HepG2 (cell line): ENCODE results near the gene PPP2R5C. TPM values are rescaled to one million over a fixed set of nuclear protein-coding genes. Genes with fewer than 3 reads are reported as not detected.

ENCODE experiments used
- ATAC-seq: fragments of 200-7000 bp; cut with Tn5 transposase; 3 replicates; pipeline ENCODE4 v1.9.1; 2020; ENCODE audit warnings: mild to moderate bottlenecking, moderate library complexity
- BruUV-seq: library from RNA; stranded (reverse); fragments of 400-500 nt; replicated peaks from 2 replicates; lab custom pipeline; 2021; lab: Mats Ljungman, UMichigan
- CTCF ChIA-PET: fragments of 300-600 bp; formaldehyde crosslinking; extraction: SDS; loops from one replicate; lab custom pipeline; 2021; ENCODE audit warnings: low total read pairs, inconsistent platforms, low intra/inter-chr PET ratio; lab: Yijun Ruan, JAX
- POLR2A ChIA-PET: fragments of 350-600 bp; sonication (Branson Sonifier 250); formaldehyde crosslinking; loops from one replicate; lab custom pipeline; 2020; ENCODE audit warnings: antibody characterized with exemption, inconsistent platforms; lab: Yijun Ruan, JAX
- DNase-seq: peaks from one replicate; pipeline ENCODE4 v3.0.0-alpha.2; 2015; ENCODE audit warnings: low spot score
- FAIRE-seq: peaks from 3 replicates; lab custom pipeline; 2011; peaks lifted over from hg19 to GRCh38; lab: Jason Lieb, UNC
- H2AFZ ChIP-seq: one replicate; pipeline ENCODE4 v1.6.1; 2011; ENCODE audit warnings: low read length, inconsistent platforms
- H3K27ac ChIP-seq: fragments of 300-600 bp; 3 replicates; pipeline ENCODE4 v1.8.0; 2011; ENCODE audit warnings: mixed run types, mild to moderate bottlenecking, mixed read lengths, low read length, inconsistent platforms; ENCODE audit not compliant: insufficient read depth; ENCODE audit errors: extremely low read length
- H3K27me3 ChIP-seq, 2 experiments: fragments of 200-600 bp in 1 of 2; 2 replicates in 1 of 2; 3 replicates in 1 of 2; pipeline versions ENCODE4 v1.6.0 to v1.8.0; 2011; ENCODE audit warnings: low read length in 2 of 2, mild to moderate bottlenecking in 2 of 2, moderate library complexity in 2 of 2, inconsistent platforms in 1 of 2; ENCODE audit not compliant: insufficient read depth in 2 of 2, control insufficient read depth in 1 of 2
- H3K36me3 ChIP-seq, 2 experiments: fragments of 200-600 bp in 1 of 2; replicated peaks in 1 of 2; 2 replicates in 1 of 2; 3 replicates in 1 of 2; pipeline versions ENCODE4 v1.5.1 to v1.8.0; 2011; ENCODE audit warnings: low read length in 2 of 2, inconsistent platforms in 1 of 2; ENCODE audit not compliant: insufficient read depth in 2 of 2, control insufficient read depth in 1 of 2
- H3K4me1 ChIP-seq: 2 replicates; pipeline ENCODE4 v1.5.1; 2012; ENCODE audit warnings: low read length, inconsistent platforms; ENCODE audit not compliant: insufficient read depth
- H3K4me2 ChIP-seq: 2 replicates; pipeline ENCODE4 v1.6.0; 2011; ENCODE audit warnings: low read depth, low read length, inconsistent platforms
- H3K4me3 ChIP-seq, 3 experiments: fragments of 200-600 bp in 1 of 3; sonication (generic), shearing (Covaris generic) in 1 of 3; replicated peaks in 1 of 3; 2 replicates each; pipeline ENCODE4 v1.5.1; 2011 to 2016; ENCODE audit warnings: low read length in 3 of 3, inconsistent platforms in 2 of 3, low read depth in 2 of 3, mild to moderate bottlenecking in 2 of 3, control low read depth in 1 of 3, mixed read lengths in 1 of 3; ENCODE audit not compliant: insufficient read depth in 1 of 3
- H3K79me2 ChIP-seq: one replicate; pipeline ENCODE4 v1.6.1; 2011; ENCODE audit warnings: low read length, inconsistent platforms; ENCODE audit not compliant: insufficient read depth
- H3K9ac ChIP-seq: 2 replicates; pipeline ENCODE4 v1.6.0; 2011; ENCODE audit warnings: mild to moderate bottlenecking, low read depth, low read length, inconsistent platforms; ENCODE audit not compliant: insufficient read depth
- H3K9me3 ChIP-seq: 2 replicates; pipeline ENCODE4 v1.5.1; 2012; ENCODE audit warnings: mild to moderate bottlenecking, low read length
- H4K20me1 ChIP-seq: 2 replicates; pipeline ENCODE4 v1.6.0; 2011; ENCODE audit warnings: inconsistent platforms, mild to moderate bottlenecking, low read length, moderate library complexity; ENCODE audit not compliant: insufficient read depth
- CREM ChIP-seq, 2 experiments: sonication (generic) in 1 of 2; formaldehyde crosslinking in 1 of 2; IDR thresholded peaks; 2 replicates each; pipeline versions ENCODE4 v1.4.0 to v1.6.1; 2016 to 2020; ENCODE audit warnings: antibody characterized with exemption in 1 of 2, mild to moderate bottlenecking in 1 of 2, missing genetic modification reagents in 1 of 2
- MIXL1 ChIP-seq: IDR thresholded peaks from 2 replicates; pipeline ENCODE4 v1.6.1; 2016
- NR2C2 ChIP-seq: sonication (generic); formaldehyde crosslinking; IDR thresholded peaks from 2 replicates; pipeline ENCODE4 v1.4.0; 2020; ENCODE audit warnings: missing genetic modification reagents, mild to moderate bottlenecking, moderate library complexity, borderline replicate concordance
- POLR2AphosphoS2 ChIP-seq: IDR thresholded peaks from 2 replicates; pipeline ENCODE4 v1.6.1; 2011; ENCODE audit warnings: low read depth, low read length, improper control_type of control experiment
- REXO4 ChIP-seq: sonication (generic); formaldehyde crosslinking; IDR thresholded peaks from 2 replicates; pipeline ENCODE4 v1.8.0; 2022; ENCODE audit warnings: missing genetic modification reagents, mild to moderate bottlenecking, borderline replicate concordance
- SETDB1 ChIP-seq: sonication (generic); formaldehyde crosslinking; IDR thresholded peaks from 2 replicates; pipeline ENCODE4 v1.5.1; 2020; ENCODE audit warnings: missing genetic modification reagents, mild to moderate bottlenecking, borderline replicate concordance
- TARDBP ChIP-seq: sonication (generic); formaldehyde crosslinking; IDR thresholded peaks from 2 replicates; pipeline ENCODE4 v1.8.0; 2022; ENCODE audit warnings: mild to moderate bottlenecking, missing genetic modification reagents
- TOPORS ChIP-seq: sonication (generic); formaldehyde crosslinking; IDR thresholded peaks from 2 replicates; pipeline ENCODE4 v1.8.0; 2023; ENCODE audit warnings: mild to moderate bottlenecking, missing genetic modification reagents
- YY1 ChIP-seq: IDR thresholded peaks from 2 replicates; pipeline ENCODE4 v1.6.1; 2011; ENCODE audit warnings: low read length, low read depth, moderate library complexity, mild to moderate bottlenecking; ENCODE audit not compliant: insufficient read depth, insufficient replicate concordance
- ZNF235 ChIP-seq: sonication (generic); formaldehyde crosslinking; IDR thresholded peaks from 2 replicates; pipeline ENCODE4 v1.8.1; 2023; ENCODE audit warnings: mild to moderate bottlenecking, missing genetic modification reagents, borderline replicate concordance
- ZNF333 ChIP-seq: sonication (generic); formaldehyde crosslinking; IDR thresholded peaks from 2 replicates; pipeline ENCODE4 v1.4.0; 2020; ENCODE audit warnings: mild to moderate bottlenecking, missing genetic modification reagents, borderline replicate concordance
- ZNF44 ChIP-seq: sonication (generic); formaldehyde crosslinking; IDR thresholded peaks from 2 replicates; pipeline ENCODE4 v1.5.1; 2020; ENCODE audit warnings: mild to moderate bottlenecking, missing genetic modification reagents
- ZNF737 ChIP-seq: sonication (generic); formaldehyde crosslinking; IDR thresholded peaks from 2 replicates; pipeline ENCODE4 v1.5.0; 2020; ENCODE audit warnings: missing genetic modification reagents, mild to moderate bottlenecking, borderline replicate concordance
- ZNF75D ChIP-seq: sonication (generic); formaldehyde crosslinking; IDR thresholded peaks from 2 replicates; pipeline ENCODE4 v1.8.1; 2023; ENCODE audit warnings: missing genetic modification reagents, mild to moderate bottlenecking, borderline replicate concordance
- ZNF891 ChIP-seq: sonication (generic); formaldehyde crosslinking; IDR thresholded peaks from 2 replicates; pipeline ENCODE4 v1.5.0; 2020; ENCODE audit warnings: mild to moderate bottlenecking, missing genetic modification reagents
- WGBS: methylation state at CpG from one replicate; pipeline ENCODE4 v1.1.6; 2017; ENCODE audit warnings: low lambda C conversion rate; 5-methylcytosine and 5-hydroxymethylcytosine counted together
- in situ Hi-C: cut with HindIII; loops from 2 replicates; pipeline ENCODE4 v1.10.0; 2017; ENCODE audit warnings: low pct_unique_long_range_greater_than_20kb; ENCODE audit not compliant: extremely low pct_ligation_motif_present
- intact Hi-C: fragments of 100-400 bp; cut with micrococcal nuclease; formaldehyde crosslinking; loops from one replicate; pipeline ENCODE4 v1.10.0; 2022; ENCODE audit not compliant: unreplicated experiment
- polyA plus RNA-seq, 8 experiments: library from polyadenylated mRNA; depleted of rRNA in 3 of 8; stranded (reverse) in 7 of 8; unstranded in 1 of 8; fragments of >200 nt; fragmentation: Illumina TruSeq in 4 of 8; extraction: Trizol in 4 of 8; gene quantifications; 2 replicates each; pipeline versions ENCODE4 v1.2.1 to v1.2.3, GENCODE V29; 2011 to 2016; ENCODE audit warnings: low read depth in 4 of 8, missing spikeins in 1 of 8, mixed read lengths in 1 of 8; ENCODE audit not compliant: insufficient read depth in 1 of 8
- total RNA-seq, 5 experiments: library from RNA; depleted of rRNA; stranded (reverse); fragments of >200 nt; fragmentation: Illumina TruSeq; extraction: Trizol; gene quantifications; 2 replicates each; pipeline ENCODE4 v1.2.3, GENCODE V29; 2016; ENCODE audit warnings: low read depth in 1 of 5
- TF ChIP-seq, protein P1 (sequence below): IDR thresholded peaks from 2 replicates; pipeline ENCODE4 v1.6.1; 2016
- TF ChIP-seq, protein P2 (sequence below): sonication (generic); formaldehyde crosslinking; IDR thresholded peaks from 2 replicates; pipeline ENCODE4 v1.4.0; 2020; ENCODE audit warnings: missing genetic modification reagents
- TF ChIP-seq, protein P3 (sequence below): sonication (generic); formaldehyde crosslinking; IDR thresholded peaks from 2 replicates; pipeline ENCODE4 v1.4.0; 2020; ENCODE audit warnings: missing genetic modification reagents
- TF ChIP-seq, protein P4 (sequence below): sonication (generic); formaldehyde crosslinking; IDR thresholded peaks from 2 replicates; pipeline ENCODE4 v1.8.1; 2023; ENCODE audit warnings: mild to moderate bottlenecking, moderate library complexity, missing genetic modification reagents

Gene PPP2R5C
- total and polyA plus RNA-seq, 2 of the 13 experiments (the other 11 are each of a cell fraction or from before 2014, with no cell fraction given), result 74.3 to 78.5 TPM

DNA sequence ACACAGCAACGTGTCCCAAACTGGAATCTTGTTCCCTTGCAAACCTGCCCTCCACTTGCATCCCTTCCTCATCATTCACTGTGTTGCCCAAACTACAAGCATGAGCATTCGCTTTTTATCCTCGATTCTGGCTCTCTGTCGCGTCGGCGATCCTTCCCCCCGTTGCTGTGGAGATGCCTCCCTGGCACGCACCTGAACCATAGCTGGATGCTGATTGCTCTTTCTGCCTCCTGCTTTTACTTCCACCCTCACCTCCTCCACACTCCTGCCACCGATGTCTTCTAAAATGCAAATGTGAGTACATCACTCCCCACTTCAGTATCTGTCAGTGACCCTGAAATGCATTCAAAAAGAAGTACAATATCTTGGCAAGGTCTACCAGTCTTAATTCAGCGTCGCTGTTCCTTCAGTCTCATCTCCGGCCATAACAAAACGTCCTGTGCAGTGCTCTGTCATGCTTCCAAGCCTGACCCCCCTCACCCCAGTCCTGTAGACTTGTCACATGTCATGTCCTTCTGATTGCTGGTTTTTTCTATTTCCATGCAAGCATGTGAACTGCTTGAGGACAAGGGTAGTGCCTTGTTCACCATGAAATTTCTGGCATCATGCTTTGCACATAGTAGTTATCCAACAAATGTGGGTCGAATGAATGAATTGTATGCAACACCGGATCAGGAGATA is 2.5 kb upstream of the PPP2R5C start:
- no peak for ATAC-seq
- Histone ChIP-seq H3K27ac (no peak overlapping the region), H2AFZ (no peak overlapping the region), H3K27me3 (peaks cover 3 to 34% of the 10 kb centered on the region in 2 experiments; a peak in 3 of 5 replicates), H3K9ac (no peak overlapping the region), H3K79me2 (no peaks in the 10 kb centered on the region), H3K4me2 (no peak overlapping the region), H3K36me3 (peaks cover 0 to under 1% of the 10 kb centered on the region in 2 experiments; a peak in 1 of 5 replicates), H3K4me3 (no peak overlapping the region), H4K20me1 (no peaks in the 10 kb centered on the region), H3K9me3 (no peaks in the 10 kb centered on the region), H3K4me1 (peaks cover 37% of the 10 kb centered on the region)
- POLR2A ChIA-PET, result no interaction called here
- 68% methylated on average over 16 of the region's 16 CpGs for WGBS
- in situ Hi-C loops, result loop anchor here (5.0 kb wide), 1 partner anchor 47 kb away; no protein-coding TSS in a partner anchor
- no peak for FAIRE-seq
- CTCF ChIA-PET, result no interaction called here
- DNase-seq, result no peak
- no peak for TF ChIP-seq YY1
- TF ChIP-seq POLR2AphosphoS2, result no peak
- TF ChIP-seq ZNF891 (CRISPR knock-in tag), result no peak
- TF ChIP-seq ZNF75D (CRISPR knock-in tag), result no peak
- no peak for TF ChIP-seq ZNF333
- no peak for TF ChIP-seq NR2C2 (CRISPR knock-in tag)
- no peak for TF ChIP-seq TARDBP (CRISPR knock-in tag)
- TF ChIP-seq, protein P1, sequence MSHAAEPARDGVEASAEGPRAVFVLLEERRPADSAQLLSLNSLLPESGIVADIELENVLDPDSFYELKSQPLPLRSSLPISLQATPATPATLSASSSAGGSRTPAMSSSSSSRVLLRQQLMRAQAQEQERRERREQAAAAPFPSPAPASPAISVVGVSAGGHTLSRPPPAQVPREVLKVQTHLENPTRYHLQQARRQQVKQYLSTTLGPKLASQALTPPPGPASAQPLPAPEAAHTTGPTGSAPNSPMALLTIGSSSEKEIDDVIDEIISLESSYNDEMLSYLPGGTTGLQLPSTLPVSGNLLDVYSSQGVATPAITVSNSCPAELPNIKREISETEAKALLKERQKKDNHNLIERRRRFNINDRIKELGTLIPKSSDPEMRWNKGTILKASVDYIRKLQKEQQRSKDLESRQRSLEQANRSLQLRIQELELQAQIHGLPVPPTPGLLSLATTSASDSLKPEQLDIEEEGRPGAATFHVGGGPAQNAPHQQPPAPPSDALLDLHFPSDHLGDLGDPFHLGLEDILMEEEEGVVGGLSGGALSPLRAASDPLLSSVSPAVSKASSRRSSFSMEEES (CRISPR knock-in tag), result no peak
- no peak for TF ChIP-seq MIXL1 (CRISPR knock-in tag)
- no peak for TF ChIP-seq TOPORS (CRISPR knock-in tag)
- TF ChIP-seq CREM (IDR thresholded peaks at IDR 0.05), result no peak
- no peak for TF ChIP-seq CREM (CRISPR knock-in tag; IDR thresholded peaks at IDR 0.05)
- TF ChIP-seq ZNF235 (CRISPR knock-in tag), result no peak
- TF ChIP-seq SETDB1, result no peak
- no peak for TF ChIP-seq REXO4 (CRISPR knock-in tag)
- no peak for TF ChIP-seq ZNF737 (CRISPR knock-in tag)
- TF ChIP-seq, protein P2, sequence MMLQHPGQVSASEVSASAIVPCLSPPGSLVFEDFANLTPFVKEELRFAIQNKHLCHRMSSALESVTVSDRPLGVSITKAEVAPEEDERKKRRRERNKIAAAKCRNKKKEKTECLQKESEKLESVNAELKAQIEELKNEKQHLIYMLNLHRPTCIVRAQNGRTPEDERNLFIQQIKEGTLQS, result no peak
- no peak for TF ChIP-seq ZNF44 (CRISPR knock-in tag)
- TF ChIP-seq, protein P3, sequence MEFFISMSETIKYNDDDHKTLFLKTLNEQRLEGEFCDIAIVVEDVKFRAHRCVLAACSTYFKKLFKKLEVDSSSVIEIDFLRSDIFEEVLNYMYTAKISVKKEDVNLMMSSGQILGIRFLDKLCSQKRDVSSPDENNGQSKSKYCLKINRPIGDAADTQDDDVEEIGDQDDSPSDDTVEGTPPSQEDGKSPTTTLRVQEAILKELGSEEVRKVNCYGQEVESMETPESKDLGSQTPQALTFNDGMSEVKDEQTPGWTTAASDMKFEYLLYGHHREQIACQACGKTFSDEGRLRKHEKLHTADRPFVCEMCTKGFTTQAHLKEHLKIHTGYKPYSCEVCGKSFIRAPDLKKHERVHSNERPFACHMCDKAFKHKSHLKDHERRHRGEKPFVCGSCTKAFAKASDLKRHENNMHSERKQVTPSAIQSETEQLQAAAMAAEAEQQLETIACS (CRISPR knock-in tag), result no peak
- TF ChIP-seq, protein P4, sequence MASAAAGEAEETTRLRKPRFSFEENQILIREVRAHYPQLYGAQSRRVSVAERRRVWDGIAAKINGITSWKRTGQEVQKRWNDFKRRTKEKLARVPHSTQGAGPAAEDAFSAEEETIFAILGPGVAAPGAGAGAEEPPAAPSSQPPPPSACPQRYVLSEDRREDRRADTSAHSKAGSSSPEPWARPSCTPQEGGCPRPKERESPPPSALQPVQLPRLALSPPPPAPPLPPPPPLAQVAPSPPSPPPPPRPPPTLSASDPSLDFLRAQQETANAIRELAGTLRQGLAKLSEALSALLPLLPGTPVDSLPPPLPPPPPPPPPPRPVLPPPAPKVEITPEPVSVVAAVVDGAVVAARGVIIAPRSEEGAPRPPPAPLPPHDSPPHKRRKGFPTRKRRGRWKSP (CRISPR knock-in tag), result no peak
- intact Hi-C loops, result no loop called here
- no TSS peak for BruUV-seq
